HUES48 (cell line): Measurements from ENCODE around the gene CDC25C.

Experiments used
- H3K27ac ChIP-seq: one replicate; pipeline ENCODE4 v1.7.0; 2013; ENCODE audit warnings: low read depth, low read length, inconsistent platforms
- H3K27me3 ChIP-seq: 2 replicates; pipeline ENCODE4 v1.6.1; 2013; ENCODE audit warnings: mild to moderate bottlenecking, low read length; ENCODE audit not compliant: control insufficient read depth, insufficient read depth
- H3K36me3 ChIP-seq: 2 replicates; pipeline ENCODE4 v1.6.1; 2013; ENCODE audit warnings: low read length; ENCODE audit not compliant: control insufficient read depth, insufficient read depth
- H3K4me1 ChIP-seq: 2 replicates; pipeline ENCODE4 v1.6.1; 2013; ENCODE audit warnings: mild to moderate bottlenecking, low read length; ENCODE audit not compliant: control insufficient read depth, insufficient read depth
- H3K4me3 ChIP-seq: 2 replicates; pipeline ENCODE4 v1.5.1; 2013; ENCODE audit warnings: mild to moderate bottlenecking, low read depth, low read length
- H3K9ac ChIP-seq: 2 replicates; pipeline ENCODE4 v1.6.1; 2013; ENCODE audit warnings: mild to moderate bottlenecking, low read depth, low read length, moderate library complexity
- H3K9me3 ChIP-seq: 2 replicates; pipeline ENCODE4 v1.6.1; 2013; ENCODE audit warnings: low read length; ENCODE audit not compliant: control insufficient read depth, insufficient read depth

Gene CDC25C

GRCh38 chr5:138346889-138347288 lies 15.3 kb upstream of the CDC25C start:
- Histone ChIP-seq H3K9me3 (no peaks in the 10 kb centered on the region), H3K9ac (no peak overlapping the region), H3K27me3 (no peaks in the 10 kb centered on the region), H3K36me3 (peaks cover 72% of the 10 kb centered on the region), H3K27ac (no peak overlapping the region), H3K4me1 (no peaks in the 10 kb centered on the region), H3K4me3 (no peak overlapping the region)

GRCh38 chr5:138344887-138345622 lies 13.5 kb upstream of the CDC25C start:
- H3K36me3 ChIP-seq, result peaks cover 90% of the 10 kb centered on the region
- H3K27me3 ChIP-seq, result no peaks in the 10 kb centered on the region
- H3K9me3 ChIP-seq, result no peaks in the 10 kb centered on the region
- H3K4me3 ChIP-seq, result no peak overlapping the region
- H3K9ac ChIP-seq, result no peak overlapping the region
- H3K27ac ChIP-seq, result no peak overlapping the region
- no peaks in the 10 kb centered on the region for H3K4me1 ChIP-seq

- H3K4me3 ChIP-seq, result peak overlapping the region; percentile 89
Measured at GRCh38 chr5:138340008-138340407, 8.4 kb upstream of the CDC25C start.

GRCh38 chr5:138339464-138339863 lies 7.9 kb upstream of the CDC25C start:
- Histone ChIP-seq H3K9ac (peak overlapping the region; percentile 100), H3K9me3 (no peaks in the 10 kb centered on the region), H3K27ac (peak overlapping the region; percentile 100), H3K36me3 (peaks cover 37% of the 10 kb centered on the region), H3K27me3 (no peaks in the 10 kb centered on the region), H3K4me1 (peaks cover 14% of the 10 kb centered on the region), H3K4me3 (peak overlapping the region; percentile 89)

More at GRCh38 chr5:138340008-138340407, 8.4 kb upstream of the CDC25C start:
- no peak overlapping the region for H3K27ac ChIP-seq
- H3K9ac ChIP-seq, result no peak overlapping the region
- peaks cover 14% of the 10 kb centered on the region for H3K4me1 ChIP-seq
- peaks cover 42% of the 10 kb centered on the region for H3K36me3 ChIP-seq
- H3K27me3 ChIP-seq, result no peaks in the 10 kb centered on the region
- no peaks in the 10 kb centered on the region for H3K9me3 ChIP-seq

- peaks cover 33% of the 10 kb centered on the region for H3K36me3 ChIP-seq
- no peaks in the 10 kb centered on the region for H3K27me3 ChIP-seq
- H3K9ac ChIP-seq, result peak overlapping the region; percentile 100
- peak overlapping the region; percentile 89 for H3K4me3 ChIP-seq
- no peaks in the 10 kb centered on the region for H3K9me3 ChIP-seq
- peaks cover 14% of the 10 kb centered on the region for H3K4me1 ChIP-seq
- peak overlapping the region; percentile 100 for H3K27ac ChIP-seq
Measured at GRCh38 chr5:138339091-138339456, 7.5 kb upstream of the CDC25C start.

- Histone ChIP-seq H3K27ac (peak overlapping the region; percentile 100), H3K36me3 (peaks cover 27% of the 10 kb centered on the region), H3K4me3 (peak overlapping the region; percentile 89), H3K9ac (peak overlapping the region; percentile 100), H3K4me1 (peaks cover 14% of the 10 kb centered on the region), H3K27me3 (no peaks in the 10 kb centered on the region), H3K9me3 (no peaks in the 10 kb centered on the region)
Measured at GRCh38 chr5:138338411-138339090, 6.9 kb upstream of the CDC25C start.

GRCh38 chr5:138337685-138338410 lies 6.2 kb upstream of the CDC25C start, which contains the start of gene FAM53C:
Gene FAM53C, plus strand, starts transcription at chr5:138338266. Its CDS starts 3,070 bp downstream, at chr5:138341336.
- Histone ChIP-seq H3K27ac (peak within 1 kb of the TSS; percentile 100), H3K36me3 (peaks cover 23% of the 10 kb centered on the region), H3K27me3 (no peaks in the 10 kb centered on the region), H3K9ac (peak within 1 kb of the TSS; percentile 100), H3K4me1 (peaks cover 14% of the 10 kb centered on the region), H3K9me3 (no peaks in the 10 kb centered on the region), H3K4me3 (peak within 1 kb of the TSS; percentile 89)

GRCh38 chr5:138336952-138337684 lies 5.5 kb upstream of the CDC25C start:
- peak overlapping the region; percentile 100 for H3K9ac ChIP-seq
- peaks cover 20% of the 10 kb centered on the region for H3K36me3 ChIP-seq
- H3K4me3 ChIP-seq, result peak overlapping the region; percentile 89
- peak overlapping the region; percentile 100 for H3K27ac ChIP-seq
- H3K9me3 ChIP-seq, result no peaks in the 10 kb centered on the region
- H3K27me3 ChIP-seq, result no peaks in the 10 kb centered on the region
- peaks cover 14% of the 10 kb centered on the region for H3K4me1 ChIP-seq

- no peaks in the 10 kb centered on the region for H3K9me3 ChIP-seq
- no peak overlapping the region for H3K4me3 ChIP-seq
- H3K27ac ChIP-seq, result no peak overlapping the region
- no peak overlapping the region for H3K9ac ChIP-seq
- no peaks in the 10 kb centered on the region for H3K27me3 ChIP-seq
- H3K36me3 ChIP-seq, result no peaks in the 10 kb centered on the region
- peaks cover 14% of the 10 kb centered on the region for H3K4me1 ChIP-seq
Measured at GRCh38 chr5:138334867-138335447, 3.4 kb upstream of the CDC25C start.

GRCh38 chr5:138330813-138331448 lies 673 bp downstream of the CDC25C start:
- no peaks in the 10 kb centered on the region for H3K4me1 ChIP-seq
- H3K27ac ChIP-seq, result peak overlapping the region; percentile 93
- H3K36me3 ChIP-seq, result peaks cover 23% of the 10 kb centered on the region
- no peaks in the 10 kb centered on the region for H3K9me3 ChIP-seq
- peak overlapping the region; percentile 89 for H3K4me3 ChIP-seq
- peak overlapping the region; percentile 89 for H3K9ac ChIP-seq
- no peaks in the 10 kb centered on the region for H3K27me3 ChIP-seq
